ENCODE measurements around the gene ZNF664.

Gene ZNF664

GRCh38 chr12:123931686-123932321 lies 41.2 kb upstream of the ZNF664 start:
- no peak overlapping the region for H3K4me3 ChIP-seq (ENCODE audit: low read length)
- H3K79me2 ChIP-seq (ENCODE audit: control insufficient read depth, low read length): no peaks in the 10 kb centered on the region
- H3K27ac ChIP-seq (ENCODE audit: low read depth, low read length): no peak overlapping the region
- H3K9me3 ChIP-seq (ENCODE audit: control insufficient read depth, insufficient read depth, low read length): no peaks in the 10 kb centered on the region
- H3K9me2 ChIP-seq (replicated peaks; ENCODE audit: control insufficient read depth, low read length): no peaks in the 10 kb centered on the region
- no peaks in the 10 kb centered on the region for H3K4me1 ChIP-seq (ENCODE audit: control insufficient read depth, low read length)
- TF ChIP-seq EZH2phosphoT487 (IDR thresholded peaks at IDR 0.05; ENCODE audit: borderline replicate concordance, low read length) (no peak), CTCF (IDR thresholded peaks at IDR 0.05; ENCODE audit: low read depth, low read length, poor library complexity, severe bottlenecking) (no peak)
- H3F3A ChIP-seq (ENCODE audit: control insufficient read depth, insufficient read depth): no peaks in the 10 kb centered on the region
- H3K36me3 ChIP-seq (ENCODE audit: control insufficient read depth, low read length): no peaks in the 10 kb centered on the region
- H3K27me3 ChIP-seq (ENCODE audit: control insufficient read depth, low read length): peaks cover 21% of the 10 kb centered on the region
- H3K4me2 ChIP-seq (ENCODE audit: low read length): no peak overlapping the region
- no peaks in the 10 kb centered on the region for H4K20me1 ChIP-seq (ENCODE audit: control insufficient read depth, insufficient read depth, low read depth, low read length)

GRCh38 chr12:123933214-123933613 lies 39.8 kb upstream of the ZNF664 start:
- no peak for TF ChIP-seq CTCF (IDR thresholded peaks at IDR 0.05; ENCODE audit: low read depth, low read length, poor library complexity, severe bottlenecking)
- no peak for TF ChIP-seq EZH2phosphoT487 (IDR thresholded peaks at IDR 0.05; ENCODE audit: borderline replicate concordance, low read length)

GRCh38 chr12:123934016-123934620 lies 38.9 kb upstream of the ZNF664 start:
- no peaks in the 10 kb centered on the region for H4K20me1 ChIP-seq (ENCODE audit: control insufficient read depth, insufficient read depth, low read depth, low read length)
- no peaks in the 10 kb centered on the region for H3K9me3 ChIP-seq (ENCODE audit: control insufficient read depth, insufficient read depth, low read length)
- H3K27me3 ChIP-seq (ENCODE audit: control insufficient read depth, low read length): peaks cover 12% of the 10 kb centered on the region
- H3K4me3 ChIP-seq (ENCODE audit: low read length): no peak overlapping the region
- no peaks in the 10 kb centered on the region for H3F3A ChIP-seq (ENCODE audit: control insufficient read depth, insufficient read depth)
- TF ChIP-seq EZH2phosphoT487 (IDR thresholded peaks at IDR 0.05; ENCODE audit: borderline replicate concordance, low read length): no peak
- TF ChIP-seq CTCF (IDR thresholded peaks at IDR 0.05; ENCODE audit: low read depth, low read length, poor library complexity, severe bottlenecking): no peak
- no peak overlapping the region for H3K27ac ChIP-seq (ENCODE audit: low read depth, low read length)
- no peaks in the 10 kb centered on the region for H3K36me3 ChIP-seq (ENCODE audit: control insufficient read depth, low read length)
- no peaks in the 10 kb centered on the region for H3K4me1 ChIP-seq (ENCODE audit: control insufficient read depth, low read length)
- H3K79me2 ChIP-seq (ENCODE audit: control insufficient read depth, low read length): no peaks in the 10 kb centered on the region
- no peaks in the 10 kb centered on the region for H3K9me2 ChIP-seq (replicated peaks; ENCODE audit: control insufficient read depth, low read length)
- no peak overlapping the region for H3K4me2 ChIP-seq (ENCODE audit: low read length)

More at GRCh38 chr12:123933214-123933613, 39.8 kb upstream of the ZNF664 start:
- Histone ChIP-seq H3K4me1 (ENCODE audit: control insufficient read depth, low read length) (no peaks in the 10 kb centered on the region), H3K9me3 (ENCODE audit: control insufficient read depth, insufficient read depth, low read length) (no peaks in the 10 kb centered on the region), H3K36me3 (ENCODE audit: control insufficient read depth, low read length) (no peaks in the 10 kb centered on the region), H3K27ac (ENCODE audit: low read depth, low read length) (no peak overlapping the region), H3F3A (ENCODE audit: control insufficient read depth, insufficient read depth) (no peaks in the 10 kb centered on the region), H3K4me3 (ENCODE audit: low read length) (no peak overlapping the region), H3K4me2 (ENCODE audit: low read length) (no peak overlapping the region), H3K27me3 (ENCODE audit: control insufficient read depth, low read length) (peaks cover 14% of the 10 kb centered on the region), H3K79me2 (ENCODE audit: control insufficient read depth, low read length) (no peaks in the 10 kb centered on the region), H4K20me1 (ENCODE audit: control insufficient read depth, insufficient read depth, low read depth, low read length) (no peaks in the 10 kb centered on the region), H3K9me2 (replicated peaks; ENCODE audit: control insufficient read depth, low read length) (no peaks in the 10 kb centered on the region)

All from DOHH2 (cell line).